GM18505 (cell line): ENCODE measurements around the gene WDR74.

Experiments used
- ATAC-seq: cut with Tn5 transposase; IDR thresholded peaks from one replicate; pipeline ENCODE4 v1.9.1; 2021; ENCODE audit not compliant: unreplicated experiment
- POLR2A ChIP-seq: IDR thresholded peaks from 4 replicates; pipeline ENCODE4 v1.6.1; 2011; ENCODE audit warnings: borderline replicate concordance; ENCODE audit not compliant: insufficient read depth, insufficient read length; ENCODE audit errors: extremely low read depth

Gene WDR74

DNA sequence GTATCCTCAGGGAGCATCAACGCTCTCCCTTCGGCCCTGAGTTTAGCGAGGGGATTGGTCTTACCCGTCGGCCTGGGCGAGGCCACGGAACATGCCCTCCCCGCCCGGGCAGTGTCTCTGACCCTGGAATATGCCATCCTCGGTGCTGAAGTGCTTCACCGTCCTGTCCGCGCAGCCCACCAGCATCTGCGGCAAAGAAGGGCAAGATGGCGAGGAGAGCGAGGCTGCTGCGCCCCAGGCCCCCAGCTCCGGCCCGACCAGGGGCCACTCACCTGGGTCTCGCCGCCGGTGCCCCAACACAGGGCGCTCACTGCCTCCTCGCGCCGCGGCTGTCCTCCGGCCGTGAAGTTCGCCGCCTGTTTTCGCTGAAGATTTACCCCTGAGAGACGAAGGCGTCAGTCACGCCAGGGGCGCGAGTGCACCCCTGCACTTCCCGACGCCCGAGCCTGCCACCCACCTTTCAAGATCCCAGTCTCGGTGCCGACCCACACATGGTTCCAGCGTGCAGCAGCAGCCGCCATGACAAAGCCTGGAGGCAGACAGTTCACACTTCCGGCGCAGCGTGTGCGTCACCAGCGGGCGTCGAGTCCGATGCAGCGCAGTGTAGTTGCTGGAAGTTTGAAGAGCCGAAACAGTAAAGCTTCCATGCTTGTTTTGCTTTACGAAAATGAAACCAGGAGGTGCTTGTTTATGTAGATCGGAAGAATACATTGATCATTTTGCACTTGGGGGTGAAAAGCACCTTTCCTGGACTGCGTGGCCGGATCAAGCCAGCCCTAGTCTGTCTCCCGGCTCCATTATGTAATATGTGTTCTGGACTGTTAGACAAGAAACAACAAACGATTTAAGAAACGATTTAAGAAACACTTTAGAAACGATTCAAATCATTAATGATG is at the start of gene WDR74:
WDR74 (minus strand) TSS at position 541 of the 896 bp plus-strand sequence; CDS start at position 521, 20 bp downstream.
- peak; percentile 52 for ATAC-seq

GRCh38 chr11:62889126-62889483 is 49.7 kb upstream of the WDR74 start:
- ATAC-seq = no peak
- TF ChIP-seq POLR2A = no peak

More for the DNA sequence above, at the start of gene WDR74:
- TF ChIP-seq POLR2A = peak; percentile 91

- no peak for ATAC-seq
- TF ChIP-seq POLR2A = peak; percentile 21
Measured at GRCh38 chr11:62888406-62888805, 49.0 kb upstream of the WDR74 start.

GRCh38 chr11:62885137-62885750 is 45.9 kb upstream of the WDR74 start:
- ATAC-seq = no peak
- no peak for TF ChIP-seq POLR2A

GRCh38 chr11:62883673-62884072 is 44.3 kb upstream of the WDR74 start:
- no peak for ATAC-seq
- TF ChIP-seq POLR2A = no peak

GRCh38 chr11:62882788-62883501 is 43.6 kb upstream of the WDR74 start:
- no peak for ATAC-seq
- TF ChIP-seq POLR2A = no peak

- ATAC-seq = no peak
- TF ChIP-seq POLR2A = no peak
Measured at GRCh38 chr11:62882431-62882749, 43.0 kb upstream of the WDR74 start.

DNA sequence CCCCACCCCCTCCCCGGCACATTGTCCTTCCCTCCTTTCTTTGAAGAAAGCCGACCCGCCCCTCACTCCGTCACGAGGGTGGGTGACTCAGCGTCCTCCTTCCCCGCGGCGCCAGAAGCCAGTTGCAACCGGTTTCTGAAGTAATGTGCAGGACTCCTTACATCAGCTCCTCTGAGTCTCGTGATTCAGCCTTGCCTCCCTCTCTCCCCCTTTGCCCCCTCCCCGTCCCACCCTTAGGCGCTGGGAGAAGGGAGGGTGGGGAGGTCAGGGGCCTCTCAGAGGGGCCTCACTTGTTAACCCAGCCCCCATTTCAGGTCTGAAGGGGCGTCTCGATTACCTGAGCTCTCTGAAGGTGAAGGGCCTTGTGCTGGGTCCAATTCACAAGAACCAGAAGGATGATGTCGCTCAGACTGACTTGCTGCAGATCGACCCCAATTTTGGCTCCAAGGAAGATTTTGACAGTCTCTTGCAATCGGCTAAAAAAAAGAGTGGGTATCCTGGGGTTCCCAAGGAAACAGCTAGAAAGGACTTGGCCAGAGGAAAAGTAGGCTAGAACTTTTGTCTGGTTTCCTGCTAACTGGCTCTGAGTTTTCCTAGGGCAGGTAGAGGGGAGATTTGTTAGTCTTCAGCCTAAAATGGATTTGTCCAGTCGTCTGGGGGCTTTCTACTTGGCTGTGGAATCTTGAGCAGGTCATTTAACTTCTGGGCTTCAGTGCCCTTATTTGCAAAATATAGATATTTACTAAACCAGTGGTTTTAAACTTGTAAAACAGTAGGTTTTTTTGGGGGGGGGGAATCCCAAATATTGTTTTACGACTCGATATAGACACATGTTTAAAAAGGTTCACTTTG is 42.4 kb upstream of the WDR74 start:
- TF ChIP-seq POLR2A = peak; percentile 54
- ATAC-seq = peak; percentile 36

DNA sequence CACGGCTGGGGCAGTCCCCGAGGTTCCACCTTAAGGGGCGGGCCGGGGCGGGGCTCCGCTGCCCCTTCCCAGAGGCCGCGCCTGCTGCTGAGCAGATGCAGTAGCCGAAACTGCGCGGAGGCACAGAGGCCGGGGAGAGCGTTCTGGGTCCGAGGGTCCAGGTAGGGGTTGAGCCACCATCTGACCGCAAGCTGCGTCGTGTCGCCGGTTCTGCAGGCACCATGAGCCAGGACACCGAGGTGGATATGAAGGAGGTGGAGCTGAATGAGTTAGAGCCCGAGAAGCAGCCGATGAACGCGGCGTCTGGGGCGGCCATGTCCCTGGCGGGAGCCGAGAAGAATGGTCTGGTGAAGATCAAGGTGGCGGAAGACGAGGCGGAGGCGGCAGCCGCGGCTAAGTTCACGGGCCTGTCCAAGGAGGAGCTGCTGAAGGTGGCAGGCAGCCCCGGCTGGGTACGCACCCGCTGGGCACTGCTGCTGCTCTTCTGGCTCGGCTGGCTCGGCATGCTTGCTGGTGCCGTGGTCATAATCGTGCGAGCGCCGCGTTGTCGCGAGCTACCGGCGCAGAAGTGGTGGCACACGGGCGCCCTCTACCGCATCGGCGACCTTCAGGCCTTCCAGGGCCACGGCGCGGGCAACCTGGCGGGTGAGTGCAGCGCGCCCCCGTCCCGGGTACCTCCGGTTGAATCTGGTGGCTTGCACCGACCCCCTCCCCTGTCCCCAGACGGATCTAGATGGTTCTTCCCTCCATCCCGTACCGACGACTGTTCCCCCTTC is 41.6 kb upstream of the WDR74 start, which contains the start of gene SLC3A2:
SLC3A2 (plus strand) TSS at position 94 of the 776 bp plus-strand sequence; CDS start at position 222, 128 bp downstream.
- peak; percentile 67 for ATAC-seq
- TF ChIP-seq POLR2A = peak; percentile 98

DNA sequence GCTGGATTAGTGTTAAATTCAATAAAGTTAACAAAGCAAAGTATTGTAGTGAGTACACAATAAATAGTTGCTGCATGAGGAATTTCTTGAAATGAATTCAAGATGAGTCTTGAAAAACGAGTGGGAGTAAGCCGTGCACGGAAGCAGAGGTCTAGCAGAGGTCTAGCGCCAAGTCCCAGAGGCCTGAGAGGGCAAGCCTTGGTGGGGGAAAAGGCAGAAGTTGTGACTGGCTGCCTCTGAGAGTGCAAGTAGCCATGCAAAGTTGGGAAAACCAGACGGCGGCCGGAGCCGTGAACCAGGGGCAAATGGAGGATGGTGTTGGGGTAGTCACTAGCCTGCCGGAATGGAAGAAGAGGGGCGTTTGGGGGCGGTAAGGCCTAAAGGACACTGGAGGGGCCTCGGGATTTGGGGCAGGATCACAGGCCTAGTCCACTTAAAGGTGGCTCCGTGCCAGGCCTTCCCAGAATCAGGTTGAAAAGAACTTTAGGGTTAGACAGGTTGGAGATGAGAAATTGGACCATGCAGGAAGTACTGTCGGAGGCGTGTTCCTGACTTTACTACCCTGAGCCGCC is 40.9 kb upstream of the WDR74 start:
- peak; percentile 9 for ATAC-seq
- no peak for TF ChIP-seq POLR2A

DNA sequence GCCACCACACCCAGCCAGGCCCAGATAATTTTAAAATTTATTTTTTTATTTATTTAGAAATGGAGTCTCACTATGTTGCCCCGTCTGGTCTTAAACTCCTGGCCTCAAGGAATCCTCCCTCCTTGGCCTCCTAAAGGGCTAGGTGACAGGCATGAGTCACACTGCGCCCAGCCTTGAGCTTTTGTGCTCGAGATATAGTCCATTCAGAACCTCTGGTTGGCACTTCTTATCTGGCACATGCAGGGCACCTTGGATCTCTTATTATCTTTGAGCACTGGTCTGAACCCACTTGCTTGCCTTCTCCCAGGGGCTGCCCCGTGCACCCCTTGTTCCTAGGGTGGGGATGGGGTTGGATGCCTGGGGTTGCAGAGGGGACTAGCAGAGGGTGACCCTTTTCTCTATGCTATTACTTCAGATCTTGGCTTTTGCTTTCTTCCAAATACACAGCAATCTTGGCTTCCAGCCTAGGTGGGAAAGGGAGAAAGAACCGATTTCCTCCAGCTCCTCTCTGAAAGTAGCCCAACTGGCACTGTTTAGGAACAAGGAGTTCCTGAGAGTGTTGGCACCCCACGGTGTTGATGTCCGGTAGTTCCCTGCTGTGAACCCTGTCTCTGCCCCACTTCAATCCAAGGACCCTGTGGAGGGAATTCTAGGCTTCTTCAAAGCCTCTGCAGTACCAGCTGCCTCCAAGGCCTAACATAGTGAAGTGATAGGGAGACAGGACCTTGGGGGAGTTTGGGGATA is 40.0 kb upstream of the WDR74 start:
- ATAC-seq = no peak
- TF ChIP-seq POLR2A = no peak
